Activated effector memory CD4-positive, alpha-beta T cell treated with Interleukin-2 at 50 U/mL for 16 hours (primary cell): ENCODE results near the gene DOLK.
A peak's percentile ranks its signal among the peaks of the same experiment; 100 is the strongest.

Source experiments
- DNase-seq: peaks from one replicate; pipeline ENCODE4 v3.0.0-alpha.2; 2020

The DOLK gene

DNA sequence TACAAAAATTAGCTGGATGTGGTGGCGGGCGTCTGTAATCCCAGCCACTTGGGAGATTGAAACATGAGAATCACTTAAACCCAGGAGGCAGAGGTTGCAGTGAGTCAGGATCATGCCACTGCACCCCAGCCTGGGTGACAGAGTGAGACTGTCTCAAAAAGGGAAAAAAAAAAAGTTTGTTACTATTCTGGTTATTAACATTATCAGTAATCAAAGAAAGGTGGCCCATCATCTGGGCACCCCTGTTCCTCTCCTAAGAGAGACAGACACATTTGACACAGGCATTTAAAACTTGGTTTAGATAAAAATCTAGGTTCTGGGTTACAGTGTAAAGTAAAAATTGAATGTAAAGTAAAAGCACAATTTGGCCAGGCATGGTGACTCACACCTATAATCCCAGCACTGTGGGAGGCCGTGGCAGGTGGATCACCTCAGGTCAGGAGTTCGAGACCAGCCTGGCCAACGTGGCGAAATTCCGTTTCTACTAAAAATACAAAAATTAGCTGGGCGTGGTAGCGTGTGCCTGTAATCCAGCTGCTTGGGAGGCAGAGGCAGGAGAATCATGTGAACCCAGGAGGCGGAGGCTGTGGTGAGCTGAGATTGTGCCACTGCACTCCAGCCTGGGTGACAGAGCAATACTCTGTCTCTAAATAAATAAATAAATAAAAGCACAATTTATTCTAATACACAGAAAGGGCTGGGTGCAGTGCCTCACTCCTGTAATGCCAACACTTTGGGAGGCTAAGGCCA is 43.4 kb downstream of the DOLK start:
- no peak for DNase-seq

DNA sequence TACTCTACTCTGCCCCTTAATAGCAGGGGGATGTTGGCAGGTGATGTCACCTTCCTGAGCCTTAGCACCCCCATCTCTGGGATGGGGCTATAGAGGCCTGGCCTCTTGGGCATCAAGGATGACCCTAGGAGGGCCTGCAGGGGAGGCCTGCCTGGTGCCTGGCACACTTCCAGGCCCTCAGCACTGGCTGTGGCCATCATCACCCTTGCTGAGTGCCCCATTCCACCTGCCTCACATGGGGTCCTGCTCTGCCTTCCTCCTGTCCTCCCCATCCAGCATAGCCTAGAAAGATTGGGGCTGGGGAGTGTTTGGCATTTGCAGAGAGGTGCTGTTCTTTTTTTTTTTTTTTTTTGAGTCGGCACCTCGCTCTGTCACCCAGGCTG is 44.3 kb downstream of the DOLK start:
- no peak for DNase-seq

DNA sequence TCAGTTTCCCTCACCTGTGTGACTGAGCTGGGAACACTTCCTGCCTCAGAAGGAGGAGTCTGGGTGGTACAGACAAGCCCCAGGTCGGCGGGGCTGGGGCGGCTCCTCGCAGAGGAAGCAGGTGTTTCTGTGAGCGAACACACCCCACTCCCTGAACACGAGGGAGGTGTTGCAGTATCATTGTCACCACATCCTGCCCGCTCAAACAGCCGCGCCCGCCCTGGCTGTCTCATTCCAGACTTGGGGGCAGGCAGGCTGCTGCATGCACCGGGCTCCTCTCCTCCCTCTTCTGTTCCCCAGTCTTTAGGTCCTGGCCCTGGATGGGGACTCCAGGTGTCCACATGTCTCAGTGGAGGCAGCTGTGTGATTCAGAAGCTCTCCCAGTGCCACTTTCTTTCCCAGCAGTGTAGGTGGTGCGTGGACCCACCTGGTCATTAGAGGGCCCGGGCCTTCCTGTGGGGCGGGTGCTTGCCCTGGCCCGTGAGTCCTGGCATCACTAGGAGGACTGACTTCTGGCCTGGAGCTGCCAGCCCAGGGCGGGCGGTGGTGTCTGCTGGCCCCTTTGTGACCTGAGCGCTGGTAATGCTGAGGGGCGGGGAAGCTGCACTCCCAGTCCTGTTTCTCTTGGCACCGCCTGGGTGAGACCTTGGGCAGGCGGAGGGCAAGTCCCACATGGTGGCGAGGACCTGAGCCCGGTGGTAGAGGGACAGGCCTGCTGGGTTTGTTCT is 44.9 kb downstream of the DOLK start:
- DNase-seq, result peak; percentile 87

DNA sequence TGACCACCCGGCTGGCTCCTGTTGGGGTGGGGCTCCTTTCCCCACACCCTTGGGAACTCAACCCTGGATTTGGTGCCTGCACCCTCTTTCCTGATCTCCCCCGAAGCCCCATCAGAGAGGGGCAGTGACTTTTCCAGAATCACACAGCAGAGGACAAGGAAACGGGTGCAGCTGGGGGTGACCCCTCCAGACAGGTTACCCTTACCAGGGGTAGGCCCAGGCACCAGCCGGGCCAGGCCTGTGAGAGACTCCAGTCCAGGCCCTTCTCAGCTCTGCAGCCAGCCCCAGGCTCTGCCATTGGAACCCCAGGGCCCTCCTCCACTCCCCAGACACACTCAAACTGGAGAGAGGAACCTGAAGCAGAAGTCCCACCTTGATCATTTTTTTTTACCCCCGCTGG is 45.6 kb downstream of the DOLK start:
- DNase-seq, result no peak

- DNase-seq, result no peak
Observed at GRCh38 chr9:128901379-128901778, 46.0 kb downstream of the DOLK start.

DNA sequence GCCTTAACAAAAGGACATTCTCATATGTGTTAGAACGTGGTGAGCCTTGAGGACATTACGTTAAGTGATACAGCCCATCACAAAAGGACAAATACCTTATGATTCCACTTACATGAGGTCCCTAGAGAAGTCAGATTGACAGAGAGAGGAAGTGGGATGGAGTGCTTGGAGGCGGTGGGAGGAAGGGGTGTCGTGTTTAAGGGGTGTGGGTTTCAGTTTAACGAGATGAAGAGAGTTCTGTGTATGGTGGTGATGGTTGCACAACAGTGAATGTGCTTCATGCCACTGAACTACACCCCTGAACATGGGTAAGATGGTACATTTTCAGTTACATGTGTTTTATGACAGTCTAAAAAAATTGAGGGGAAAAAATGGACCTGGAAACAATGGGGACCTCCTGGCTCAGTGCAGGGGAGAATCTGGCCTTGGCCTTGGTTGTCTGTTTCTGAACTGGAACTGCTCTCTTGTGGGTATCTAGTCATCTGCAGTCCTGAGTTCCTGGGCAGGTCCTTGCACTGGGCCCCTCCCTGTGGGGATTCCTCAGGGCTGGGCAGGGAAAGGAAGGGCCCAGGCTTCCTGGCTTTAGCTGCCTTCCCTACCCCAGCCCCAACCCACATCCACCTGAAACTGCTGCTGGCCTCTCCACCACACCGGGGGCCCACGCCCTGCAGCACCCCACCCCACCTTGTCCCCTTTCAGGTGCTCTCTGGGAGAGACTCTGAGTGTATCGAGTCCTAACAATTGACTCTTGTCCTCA is 47.7 kb downstream of the DOLK start:
- DNase-seq, result no peak

DNA sequence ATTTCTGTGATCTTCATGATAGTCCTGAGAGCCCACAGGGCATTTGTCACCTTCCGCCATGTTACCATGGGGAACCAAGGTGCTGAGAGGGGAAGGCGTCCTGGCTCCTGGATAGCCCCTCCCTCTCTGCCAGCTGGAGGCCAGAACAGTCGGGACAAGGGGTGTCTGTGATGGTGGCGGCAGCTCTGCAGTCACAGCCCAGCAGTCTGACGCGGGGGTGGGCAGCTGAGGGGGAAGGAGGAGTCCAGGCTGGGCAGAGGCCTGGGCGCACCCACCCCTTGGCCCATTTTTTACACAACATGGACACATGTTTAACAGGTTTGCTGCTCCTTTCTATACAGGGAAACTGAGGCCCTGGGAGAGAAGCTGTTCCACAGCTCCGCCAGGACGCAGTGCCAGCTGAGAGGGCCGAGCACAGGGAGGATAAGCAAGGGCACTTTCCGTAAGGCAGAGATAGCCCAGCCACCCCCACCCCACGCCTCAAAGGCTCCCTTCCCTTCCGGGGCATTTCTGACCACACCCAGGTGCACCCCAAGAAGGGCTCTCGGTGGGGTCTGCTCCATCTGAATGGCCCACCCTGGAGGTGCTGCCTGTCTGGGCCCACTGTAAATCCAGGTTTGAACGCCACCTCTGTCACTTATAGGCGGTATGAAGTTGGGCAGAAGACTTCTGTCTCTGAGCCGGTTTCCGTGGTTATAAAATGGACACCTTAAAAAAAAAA is 48.4 kb downstream of the DOLK start:
- DNase-seq, result no peak

- no peak for DNase-seq
Observed at GRCh38 chr9:128898382-128898781, 49.0 kb downstream of the DOLK start.

GRCh38 chr9:128895556-128895955 is 51.8 kb downstream of the DOLK start:
- DNase-seq, result no peak
